Measurements from ENCODE around the gene CYGB.
"Not testable (repeated sequence)": the region's sequence is repeated elsewhere in the genome, so short reads cannot be mapped to it uniquely, and the experiment has no call there.

Gene CYGB

DNA sequence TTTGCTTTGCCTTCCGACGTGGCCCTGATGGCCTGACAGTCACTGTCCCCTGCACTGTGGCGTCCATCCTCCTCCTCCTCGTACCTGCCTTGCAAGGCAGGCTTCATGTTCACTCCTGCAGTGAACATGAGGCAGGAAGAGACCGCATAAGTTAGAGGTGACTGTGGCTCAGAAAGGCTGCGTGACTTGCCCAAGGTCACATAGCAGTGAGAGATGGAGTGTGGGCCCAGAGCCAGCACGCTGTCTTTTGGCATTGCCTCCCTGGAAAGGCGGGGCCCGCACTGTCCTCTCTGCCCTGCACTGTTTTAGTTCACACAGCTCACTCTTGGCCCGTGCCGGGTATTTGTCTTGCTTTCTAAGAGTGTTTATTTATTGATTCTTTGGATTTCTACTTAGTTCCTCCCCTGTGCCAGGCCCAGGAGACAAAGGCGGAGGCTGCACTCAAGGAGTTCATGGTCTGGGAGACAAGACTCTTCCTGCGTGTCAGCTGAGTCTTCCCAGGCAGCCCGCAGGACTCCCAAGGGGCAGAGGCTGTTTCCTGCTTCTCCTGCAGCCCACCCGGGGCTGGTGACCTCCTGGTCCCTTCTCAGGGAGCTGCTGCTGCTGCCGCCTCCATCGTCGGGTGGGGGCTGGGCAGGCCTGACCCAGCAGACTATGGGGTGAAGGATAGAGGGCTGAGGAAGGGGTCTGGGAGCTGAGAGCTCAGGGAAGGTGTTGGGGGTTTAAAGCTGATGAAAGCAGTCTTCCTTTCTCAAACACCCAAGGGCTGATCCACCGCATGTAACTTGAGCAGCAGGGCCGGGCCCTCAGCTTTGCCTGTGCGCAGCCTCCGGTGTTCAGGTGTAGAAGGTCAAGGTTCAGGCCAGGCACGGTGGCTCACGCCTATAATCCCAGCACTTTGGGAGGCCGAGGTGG is 12.7 kb downstream of the CYGB start:
- peak; percentile 83 for DNase-seq (ENCODE audit: low spot score)

DNA sequence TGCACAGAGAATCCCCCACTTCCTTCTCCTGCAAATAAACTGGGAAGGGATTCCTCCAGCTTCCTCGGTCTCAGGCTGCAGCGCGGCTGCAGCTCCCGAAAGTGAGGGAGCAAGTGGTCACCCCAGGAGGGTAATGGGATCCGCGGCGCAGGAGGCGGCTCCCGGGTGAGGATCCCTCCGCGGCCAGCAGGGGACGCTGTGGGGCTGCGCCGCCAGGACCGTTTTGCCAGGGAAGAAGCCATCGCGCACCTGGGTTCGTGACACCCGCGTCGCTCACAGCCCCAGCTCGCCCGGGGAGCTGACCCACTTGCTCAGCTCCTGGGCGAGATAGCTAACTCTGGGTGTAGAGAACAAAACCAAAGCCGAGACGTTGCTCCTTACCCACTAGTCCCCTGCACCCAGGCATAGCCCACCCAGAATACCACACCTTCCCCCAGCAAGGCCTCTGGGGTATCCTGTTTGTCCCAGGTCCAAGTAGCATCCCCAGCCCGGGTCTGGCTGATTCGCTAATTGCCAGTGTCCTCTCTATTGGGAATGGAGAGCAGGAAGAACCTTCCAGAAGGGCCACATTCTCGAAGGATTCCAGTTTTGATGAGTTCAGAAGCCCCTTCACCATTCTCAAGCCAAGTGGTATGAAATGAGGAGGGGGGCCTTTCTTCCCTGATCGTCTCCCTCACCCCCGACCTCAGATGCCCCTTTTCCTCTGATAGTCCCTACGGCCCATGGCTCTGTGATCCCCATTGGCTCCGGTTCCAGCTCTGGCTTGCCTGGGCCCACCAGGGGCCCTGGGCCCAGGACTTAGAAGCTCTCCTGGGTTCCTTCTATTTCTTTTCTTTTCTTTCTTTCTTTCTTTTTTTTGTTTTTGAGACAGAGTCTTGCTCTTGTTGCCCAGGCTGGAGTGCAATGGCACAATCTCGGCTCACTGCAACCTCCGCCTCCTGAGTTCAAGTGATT is 14.1 kb downstream of the CYGB start:
- no peak for DNase-seq (ENCODE audit: low spot score)

DNA sequence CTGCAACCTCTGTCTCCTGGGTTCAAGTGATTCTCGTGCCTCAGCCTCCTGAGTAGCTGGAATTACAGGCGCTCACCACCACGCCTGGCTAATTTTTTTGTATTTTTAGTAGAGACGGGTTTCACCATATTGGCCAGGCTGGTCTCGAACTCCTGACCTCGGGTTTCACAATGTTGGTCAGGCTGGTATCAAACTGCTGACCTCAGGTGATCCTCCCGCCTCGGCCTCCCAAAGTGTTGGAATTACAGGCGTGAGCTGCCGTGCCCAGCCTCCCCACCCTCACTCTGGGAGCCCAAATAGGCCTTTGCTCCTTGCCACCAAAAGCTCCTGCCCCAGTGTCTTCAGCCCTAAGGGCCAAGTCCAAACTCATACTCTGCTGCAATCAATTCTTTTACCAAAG is 15.8 kb downstream of the CYGB start:
- DNase-seq (ENCODE audit: low spot score), result not testable (repeated sequence)

DNA sequence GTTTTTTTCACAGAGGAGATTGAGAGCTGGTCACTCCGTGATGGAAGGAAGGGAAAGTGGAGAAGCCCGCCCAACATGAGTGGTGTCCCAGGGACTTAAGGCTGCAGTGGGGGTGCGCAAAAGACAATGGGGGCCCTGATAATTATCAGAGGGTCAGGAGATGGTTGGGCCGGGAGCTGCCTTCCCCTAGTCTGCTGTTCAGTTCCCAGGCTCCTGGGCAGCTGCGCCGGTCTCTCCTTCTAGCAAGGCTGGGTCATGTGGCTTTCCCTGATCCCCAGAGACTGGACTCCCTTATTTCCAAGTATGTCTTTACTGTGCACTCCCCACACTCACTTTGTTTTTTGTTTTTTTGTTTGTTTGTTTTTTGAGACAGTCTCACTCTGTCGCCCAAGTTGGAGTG is 16.2 kb downstream of the CYGB start:
- no peak for DNase-seq (ENCODE audit: low spot score)

DNA sequence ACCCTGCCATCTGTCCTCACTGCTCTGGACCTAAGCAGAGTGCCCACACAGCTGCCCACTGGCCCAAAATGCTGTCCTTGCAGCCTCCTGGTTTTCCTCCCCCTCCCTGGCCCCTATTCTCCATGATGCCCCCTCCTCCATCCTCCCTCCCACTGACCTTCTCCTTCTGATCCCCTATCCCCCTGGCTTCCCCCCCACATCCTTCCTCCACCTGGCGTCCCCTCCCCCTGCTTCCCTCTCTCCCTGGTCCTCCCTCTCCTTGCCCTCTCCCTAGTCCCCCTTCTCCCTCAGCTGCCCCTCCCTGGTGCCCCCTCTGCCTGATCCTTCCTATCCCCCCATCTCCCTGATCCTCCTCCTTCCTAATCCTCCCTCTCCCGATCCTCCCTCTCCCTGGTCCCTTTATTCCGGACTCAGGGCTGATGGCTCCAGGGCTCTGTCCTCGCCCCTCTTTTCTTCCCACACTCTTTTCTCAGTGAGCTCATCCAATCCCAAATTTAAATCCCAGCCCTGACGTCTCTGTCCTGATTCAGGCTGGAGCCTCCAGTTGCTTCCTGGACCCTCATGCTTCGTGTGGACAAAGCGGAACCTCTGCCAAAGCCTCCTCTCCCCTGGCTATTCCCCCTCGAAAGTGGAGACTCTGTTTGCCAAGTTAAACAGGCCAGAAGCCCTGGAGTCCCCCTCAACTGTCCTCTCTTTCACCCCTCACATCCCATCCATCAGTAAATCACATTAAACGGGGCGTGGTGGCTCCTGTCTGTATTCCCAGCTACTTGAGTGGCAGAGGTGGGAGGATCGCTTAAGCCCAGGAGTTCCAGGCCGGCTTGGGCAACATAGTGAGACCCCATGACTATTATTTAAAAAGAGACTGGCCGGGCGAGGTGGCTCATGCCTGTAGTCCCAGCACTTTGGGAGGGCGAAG is 18.2 kb downstream of the CYGB start:
- no peak for DNase-seq (ENCODE audit: low spot score)

DNA sequence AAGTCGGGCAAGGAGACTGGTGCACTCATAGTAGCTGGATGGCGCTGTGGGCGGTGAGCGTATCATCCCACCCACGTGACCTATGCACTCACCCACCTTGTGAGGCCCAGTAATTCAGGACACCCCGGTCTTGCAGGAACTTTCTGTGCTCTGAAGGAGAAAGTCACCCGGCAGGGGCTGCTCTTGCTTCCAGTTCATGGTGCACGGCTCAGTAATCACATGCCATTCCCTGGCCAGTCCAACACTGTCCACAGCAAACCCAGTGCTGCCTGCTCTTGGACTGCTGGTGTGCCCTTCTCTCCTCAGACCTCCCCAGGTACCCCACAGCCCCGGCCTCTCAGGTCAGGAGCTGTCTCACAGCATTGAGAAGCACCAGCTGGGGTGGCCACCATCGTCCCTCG is 19.9 kb downstream of the CYGB start:
- DNase-seq (ENCODE audit: low spot score), result no peak

DNA sequence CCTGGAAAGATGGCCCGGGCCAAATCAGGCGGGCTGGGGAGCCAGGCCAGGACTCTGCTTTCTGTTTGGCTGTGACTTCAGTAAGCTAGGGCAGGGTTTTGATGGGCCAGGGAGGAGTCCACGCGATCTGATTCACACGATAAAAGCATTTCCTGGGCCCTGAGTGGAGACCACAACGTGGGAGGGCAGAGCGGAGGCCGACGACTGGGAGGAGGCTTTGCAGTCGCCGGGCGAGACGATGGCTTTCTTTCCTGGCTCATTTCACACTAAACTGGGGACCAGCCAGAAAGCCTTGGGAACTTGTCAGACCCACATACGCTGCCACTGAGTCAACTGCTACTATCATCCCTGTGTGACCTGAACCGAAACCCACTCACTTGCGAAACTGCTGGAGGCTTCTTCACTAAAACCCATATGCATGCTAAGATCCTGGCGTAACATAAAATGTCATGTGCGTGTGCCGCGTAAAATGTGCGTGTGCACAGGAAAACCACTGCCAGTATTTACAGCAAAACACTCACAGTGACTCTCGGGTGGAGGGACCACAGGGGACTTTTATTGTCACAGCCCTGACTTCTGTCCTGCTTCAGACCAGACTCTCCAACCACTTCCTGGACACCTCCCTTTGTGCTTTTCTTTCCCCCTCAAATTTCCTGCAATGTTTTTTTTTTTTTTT is 22.1 kb downstream of the CYGB start:
- DNase-seq (ENCODE audit: low spot score), result peak; percentile 96

DNA sequence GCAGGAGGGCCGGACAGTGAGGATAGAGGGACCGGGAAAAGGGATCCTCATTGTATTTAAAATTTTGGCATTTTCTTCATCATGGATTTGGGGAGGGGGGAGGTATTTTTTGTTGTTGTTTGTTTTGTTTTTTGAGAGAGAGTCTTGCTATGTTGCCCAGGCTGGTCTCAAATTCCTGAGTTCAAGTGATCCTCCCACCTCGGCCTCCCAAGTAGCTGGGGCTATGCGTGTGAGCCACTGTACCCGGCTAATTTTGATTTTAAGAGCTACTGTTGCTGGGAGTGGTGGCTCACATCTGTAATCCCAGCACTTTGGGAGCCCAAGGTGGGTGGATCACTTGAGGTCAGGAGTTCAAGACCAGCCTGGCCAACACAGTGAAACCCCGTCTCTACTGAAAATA is 23.2 kb downstream of the CYGB start:
- DNase-seq (ENCODE audit: low spot score), result not testable (repeated sequence)

DNA sequence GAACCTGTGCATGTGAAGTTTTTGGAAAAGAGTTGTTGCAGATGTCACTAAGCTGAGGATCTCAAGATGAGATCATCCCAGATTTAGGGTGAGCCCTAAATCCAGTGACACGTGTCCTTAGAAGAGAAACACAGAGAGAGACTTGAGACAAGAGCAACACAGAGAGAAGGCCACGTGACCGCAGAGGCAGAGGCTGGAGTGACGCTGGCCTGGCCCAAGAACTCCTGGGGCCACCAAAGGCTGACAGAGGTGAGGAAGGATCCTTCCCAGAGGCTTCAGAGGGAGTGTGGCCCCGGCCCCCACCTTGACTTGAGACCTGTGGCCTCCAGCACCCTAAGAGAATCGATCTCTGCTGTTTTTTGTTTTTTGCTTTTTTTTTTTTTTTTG is 24.2 kb downstream of the CYGB start:
- DNase-seq (ENCODE audit: low spot score), result no peak

DNA sequence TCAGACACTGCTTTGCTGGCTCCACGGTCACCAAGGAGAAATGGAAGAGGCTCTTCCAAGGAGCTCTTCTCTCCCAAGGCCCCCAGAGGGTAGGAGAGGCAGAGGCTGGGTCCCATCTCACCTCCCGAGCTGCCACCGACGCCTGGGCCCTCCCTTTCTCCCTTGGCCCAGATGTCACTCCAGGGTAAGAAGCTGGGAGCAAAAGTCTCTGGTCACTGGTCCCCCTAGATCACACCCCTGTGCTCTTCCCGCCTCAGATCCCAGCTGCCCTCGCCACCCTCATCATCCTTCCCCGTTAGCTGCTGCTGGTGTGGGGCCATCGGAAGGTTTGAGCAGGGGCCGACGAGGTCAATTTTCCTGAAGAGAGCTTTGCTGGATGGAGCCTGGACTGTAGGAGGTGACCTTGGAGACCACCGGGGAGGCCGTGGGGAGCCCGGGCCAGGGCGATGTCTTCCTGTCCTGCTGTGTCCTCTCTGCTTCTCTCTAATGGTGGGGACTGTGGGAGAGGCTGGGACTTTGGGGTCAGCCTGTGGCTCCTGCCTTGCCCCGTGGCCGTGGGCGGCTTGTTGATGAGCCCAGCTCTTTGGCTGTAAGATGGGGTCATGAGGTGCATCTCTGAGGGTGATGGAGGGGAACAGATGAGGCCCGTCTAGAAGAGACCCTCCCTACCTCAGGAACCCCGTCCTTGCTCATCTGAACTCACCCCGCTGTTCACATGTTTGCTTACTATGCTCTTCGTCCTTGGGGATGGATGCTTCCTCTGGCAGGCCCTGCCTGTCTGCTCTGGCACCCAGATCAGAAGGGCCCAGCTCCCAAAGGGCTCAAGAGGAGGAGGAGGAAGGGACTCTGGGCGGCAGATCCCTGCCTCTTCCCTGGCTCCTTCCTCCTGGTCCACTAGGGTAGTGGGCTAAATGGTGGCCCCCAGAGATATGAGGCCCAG is 24.9 kb downstream of the CYGB start:
- no peak for DNase-seq (ENCODE audit: low spot score)

DNA sequence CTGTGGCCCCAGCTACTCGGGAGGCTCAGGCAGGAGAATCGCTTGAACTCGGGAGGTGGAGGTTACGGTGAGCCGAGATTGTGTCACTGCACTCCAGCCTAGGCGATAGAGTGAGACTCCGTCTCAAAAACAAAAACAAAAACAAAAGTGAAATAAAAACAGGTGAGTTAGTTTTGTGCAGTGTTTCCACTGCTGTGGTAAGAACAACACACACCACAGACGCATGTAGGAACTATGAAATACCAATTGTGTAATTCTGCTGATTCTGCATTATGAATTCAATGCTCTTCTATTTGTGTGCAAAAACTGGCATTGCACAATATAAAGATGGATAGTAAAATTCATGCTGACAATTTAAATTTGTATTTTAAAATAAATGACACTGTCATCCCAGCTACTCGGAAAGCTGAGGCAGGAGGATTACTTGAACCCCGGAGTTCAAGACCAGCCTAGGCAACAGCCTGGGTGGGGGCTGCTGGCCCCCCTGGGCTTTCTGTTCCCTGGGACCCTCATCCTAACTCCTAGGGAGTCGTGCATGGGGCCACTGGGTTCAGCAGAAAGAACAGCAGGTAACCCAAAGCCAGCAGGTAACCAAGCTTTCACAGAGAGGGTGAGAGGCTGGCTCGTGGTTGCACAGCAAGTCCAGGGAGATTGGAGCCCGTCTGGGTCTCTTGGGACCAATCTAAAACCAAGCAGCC is 25.7 kb downstream of the CYGB start:
- DNase-seq (ENCODE audit: low spot score), result no peak

DNA sequence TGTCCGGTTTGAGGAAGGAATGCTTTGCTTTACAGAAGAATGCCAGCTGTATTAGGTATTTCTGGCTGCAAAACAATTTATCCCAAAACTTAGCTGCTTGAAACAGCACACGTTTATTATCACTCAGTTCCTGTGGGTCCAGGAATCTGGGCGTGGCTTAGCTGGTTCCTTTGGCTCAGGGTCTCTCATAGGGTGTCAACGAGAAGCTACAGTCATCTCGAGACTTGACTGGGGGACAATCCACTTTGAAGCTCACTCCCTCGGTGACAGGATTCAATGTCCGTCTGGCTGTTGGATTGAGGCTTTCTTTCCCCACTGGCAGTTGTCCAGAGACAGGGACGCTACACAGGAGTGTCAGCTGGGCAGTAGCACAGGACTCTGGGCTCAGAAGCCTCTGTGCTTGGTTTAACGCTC is 26.7 kb downstream of the CYGB start:
- DNase-seq (ENCODE audit: low spot score), result no peak

DNA sequence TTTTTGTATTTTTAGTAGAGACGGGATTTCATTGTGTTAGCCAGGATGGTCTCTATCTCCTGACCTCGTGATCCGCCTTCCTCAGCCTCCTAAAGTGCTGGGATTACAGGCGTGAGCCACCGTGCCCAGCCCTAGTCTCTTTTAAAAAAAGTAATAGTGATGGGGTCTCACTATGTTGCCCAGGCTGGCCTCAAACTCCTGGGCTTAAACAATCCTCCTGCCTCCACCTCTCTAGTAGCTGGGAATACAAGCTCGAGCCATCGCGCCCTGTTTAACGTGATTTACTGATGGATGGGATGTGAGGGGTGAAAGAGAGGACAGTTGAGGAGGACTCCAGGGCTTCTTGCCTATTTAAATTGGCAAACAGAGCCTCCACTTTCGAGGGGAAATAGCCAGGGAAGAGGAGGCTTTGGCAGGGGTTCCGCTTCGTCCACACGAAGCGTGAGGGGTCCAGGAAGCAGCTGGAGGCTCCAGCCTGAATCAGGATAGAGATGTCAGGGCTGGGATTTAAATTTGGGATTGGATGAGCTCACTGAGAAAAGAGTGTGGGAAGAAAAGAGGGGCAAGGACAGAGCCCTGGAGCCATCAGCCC is 28.9 kb downstream of the CYGB start:
- DNase-seq (ENCODE audit: low spot score), result not testable (repeated sequence)

DNA sequence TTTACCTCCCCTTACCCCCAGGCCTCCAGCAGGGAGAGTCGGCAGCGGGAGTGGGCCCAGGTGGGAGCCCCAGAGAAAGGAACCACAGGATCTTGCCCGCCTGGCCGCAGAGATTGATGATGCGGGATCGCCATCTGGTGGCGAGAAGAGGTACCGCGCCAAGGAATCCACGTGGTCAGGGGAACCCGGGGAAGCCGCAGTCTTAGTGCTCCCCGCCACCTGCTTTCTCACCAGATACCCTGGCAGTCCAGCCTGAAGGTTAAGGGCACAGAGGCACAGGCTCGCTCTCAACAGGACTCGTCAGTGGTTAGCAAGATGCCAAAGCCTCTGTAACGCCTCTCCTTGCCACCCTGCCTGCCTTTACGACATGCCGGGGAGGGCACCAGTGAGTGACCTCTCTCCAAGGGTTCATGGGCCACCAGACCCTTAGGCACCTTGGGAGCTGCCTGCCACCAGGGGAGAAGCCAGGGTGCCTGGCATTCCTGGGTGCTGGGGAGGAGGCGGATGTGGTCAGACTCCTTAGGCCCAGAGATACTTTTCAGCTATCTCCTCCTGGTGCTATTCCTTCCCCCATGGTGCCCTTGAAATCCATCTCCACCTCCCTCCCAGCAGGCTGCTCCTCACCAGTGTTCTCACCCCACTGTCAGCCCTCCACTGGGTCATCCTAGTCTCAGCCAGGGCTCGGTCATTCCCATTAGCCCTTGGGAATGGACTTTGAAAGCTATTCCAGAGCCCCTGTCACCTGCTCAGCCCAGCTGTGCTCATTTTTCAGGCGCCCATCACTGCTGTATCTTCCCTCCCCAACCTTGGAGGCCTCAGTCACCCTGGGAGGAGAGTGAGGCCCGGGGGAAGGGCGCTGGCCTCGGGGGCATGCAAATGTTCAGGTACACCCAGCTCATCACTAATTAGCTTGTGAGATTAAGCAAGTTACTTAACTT is 30.8 kb downstream of the CYGB start:
- peak; percentile 83 for DNase-seq (ENCODE audit: low spot score)

DNA sequence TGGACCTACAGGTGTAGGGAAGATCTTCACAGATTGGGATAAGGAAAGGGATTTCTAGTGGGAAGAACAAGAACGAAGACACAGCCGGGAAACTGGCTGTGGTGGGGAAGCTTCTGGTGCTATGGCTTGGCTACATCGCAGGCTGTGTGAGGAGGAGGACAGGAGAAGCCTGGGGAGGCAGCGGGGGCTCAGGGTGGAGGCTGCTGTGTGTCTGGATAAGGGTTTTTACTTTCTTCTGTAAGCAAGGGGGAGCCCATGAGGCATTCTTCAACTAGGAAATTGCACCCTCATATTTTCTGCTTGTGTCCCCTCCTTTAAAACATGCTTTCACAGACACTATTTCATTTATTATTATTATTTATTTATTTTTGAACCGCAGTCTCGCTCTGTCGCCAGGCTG is 33.4 kb downstream of the CYGB start:
- no peak for DNase-seq (ENCODE audit: low spot score)

DNA sequence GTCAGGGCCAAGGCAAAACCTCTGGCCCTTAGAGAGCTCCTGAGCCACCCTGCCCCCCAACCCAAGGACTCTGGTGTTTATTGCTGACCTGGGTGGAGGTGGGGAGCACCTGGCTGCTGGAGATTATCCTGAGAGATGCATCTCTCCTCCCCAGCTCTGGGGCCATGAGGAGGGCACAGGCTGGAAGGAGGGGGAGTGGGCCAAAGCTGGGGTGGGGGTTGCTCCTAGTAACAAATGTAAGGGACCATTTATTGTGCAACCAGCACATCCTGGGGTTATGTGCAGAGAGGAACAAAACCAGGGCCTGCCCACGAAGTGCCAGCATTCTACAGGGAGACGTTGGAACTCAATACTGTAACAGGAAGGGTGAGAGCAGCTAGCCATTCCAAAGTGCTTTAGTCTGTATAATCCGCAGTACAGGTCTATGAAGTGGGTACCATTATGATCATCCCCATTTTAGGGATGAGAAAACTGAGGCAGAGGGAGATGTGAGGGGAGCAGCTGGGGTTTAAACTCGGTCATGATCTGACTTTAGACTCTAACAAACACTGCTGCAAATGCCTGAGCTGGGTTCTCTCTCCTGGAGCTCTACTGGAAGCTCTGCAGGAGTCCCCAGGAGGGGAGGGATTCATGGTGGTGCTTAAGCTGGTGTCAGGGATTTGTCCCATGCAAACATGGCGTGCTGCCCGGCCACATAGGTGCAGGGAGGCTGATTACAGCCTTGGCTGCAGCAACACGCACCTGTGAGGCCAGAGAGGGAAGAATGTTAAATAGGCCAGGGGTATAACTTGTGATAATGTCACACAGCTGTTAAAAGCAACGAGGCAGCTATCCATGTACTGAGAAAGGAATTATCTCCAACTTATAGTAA is 34.9 kb downstream of the CYGB start:
- DNase-seq (ENCODE audit: low spot score), result no peak

DNA sequence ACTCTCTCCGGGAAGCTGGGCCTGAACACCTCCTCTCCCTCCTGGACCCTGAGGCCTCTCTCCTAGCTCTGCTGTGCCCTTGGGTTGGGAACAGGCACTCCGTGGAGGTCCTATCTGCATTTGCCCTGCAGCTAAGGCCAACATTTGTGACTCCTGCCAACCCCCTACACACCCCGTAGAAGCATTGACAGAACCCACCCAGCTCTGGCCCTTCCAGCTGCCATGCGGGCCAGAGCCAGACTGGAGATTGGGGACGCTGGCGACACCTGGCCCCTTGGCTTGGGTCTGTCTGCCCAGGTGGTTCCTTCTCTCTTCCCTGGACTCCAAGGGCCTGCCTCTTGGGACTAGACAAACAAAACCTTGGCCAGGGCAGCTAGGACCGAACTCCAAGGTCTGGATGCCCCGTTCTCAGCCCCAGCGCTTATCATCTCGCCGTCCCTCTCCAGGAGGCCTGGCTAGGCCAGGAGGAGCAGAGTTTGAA is 35.6 kb downstream of the CYGB start:
- no peak for DNase-seq (ENCODE audit: low spot score)

Data from hepatic stellate cell (primary cell).